Suprapubic skin (tissue), 4 donors: ENCODE measurements around the gene TESMIN.

ENCODE experiments used
- EP300 ChIP-seq: sonication (generic); formaldehyde crosslinking; IDR thresholded peaks from one replicate; pipeline ENCODE4 v1.6.1; 2017; ENCODE audit warnings: antibody characterized with exemption
- POLR2AphosphoS5 ChIP-seq, 3 donors: sonication (generic); formaldehyde crosslinking; IDR thresholded peaks; one replicate each; pipeline ENCODE4 v1.6.1; 2017; ENCODE audit warnings: antibody characterized with exemption in 3 of 3
- TF ChIP-seq, protein P1 (sequence below), 2 donors: fragments of 200-600 bp in 1 of 2; fragments of 450-650 bp in 1 of 2; sonication (generic) in 1 of 2; IDR thresholded peaks; one replicate each; pipeline ENCODE4 v1.5.1; 2016 to 2019; ENCODE audit warnings: antibody characterized with exemption in 2 of 2, mild to moderate bottlenecking in 1 of 2, moderate library complexity in 1 of 2

DNA sequence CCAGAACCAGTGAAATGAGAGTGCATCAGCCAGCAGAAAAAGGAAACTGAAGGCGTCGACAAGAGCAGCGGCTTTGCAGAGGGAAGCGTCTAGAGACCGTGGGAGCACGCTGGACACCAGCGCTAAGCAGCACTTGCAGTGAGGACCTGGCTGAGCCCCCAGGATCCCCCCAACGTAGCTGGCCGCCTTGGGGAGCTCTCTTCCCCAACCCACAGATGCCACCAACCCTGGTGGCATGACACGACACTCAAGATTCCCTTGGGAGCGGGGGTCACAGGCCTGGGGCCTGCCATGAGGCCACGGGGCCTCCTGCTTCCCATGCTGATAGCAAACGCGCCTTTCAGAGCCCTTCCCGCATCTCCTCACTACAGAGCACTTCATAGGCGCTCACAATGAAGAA lies 13.4 kb upstream of the TESMIN start:
- TF ChIP-seq, protein P1, sequence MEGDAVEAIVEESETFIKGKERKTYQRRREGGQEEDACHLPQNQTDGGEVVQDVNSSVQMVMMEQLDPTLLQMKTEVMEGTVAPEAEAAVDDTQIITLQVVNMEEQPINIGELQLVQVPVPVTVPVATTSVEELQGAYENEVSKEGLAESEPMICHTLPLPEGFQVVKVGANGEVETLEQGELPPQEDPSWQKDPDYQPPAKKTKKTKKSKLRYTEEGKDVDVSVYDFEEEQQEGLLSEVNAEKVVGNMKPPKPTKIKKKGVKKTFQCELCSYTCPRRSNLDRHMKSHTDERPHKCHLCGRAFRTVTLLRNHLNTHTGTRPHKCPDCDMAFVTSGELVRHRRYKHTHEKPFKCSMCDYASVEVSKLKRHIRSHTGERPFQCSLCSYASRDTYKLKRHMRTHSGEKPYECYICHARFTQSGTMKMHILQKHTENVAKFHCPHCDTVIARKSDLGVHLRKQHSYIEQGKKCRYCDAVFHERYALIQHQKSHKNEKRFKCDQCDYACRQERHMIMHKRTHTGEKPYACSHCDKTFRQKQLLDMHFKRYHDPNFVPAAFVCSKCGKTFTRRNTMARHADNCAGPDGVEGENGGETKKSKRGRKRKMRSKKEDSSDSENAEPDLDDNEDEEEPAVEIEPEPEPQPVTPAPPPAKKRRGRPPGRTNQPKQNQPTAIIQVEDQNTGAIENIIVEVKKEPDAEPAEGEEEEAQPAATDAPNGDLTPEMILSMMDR (IDR thresholded peaks at IDR 0.05), result no peak
- TF ChIP-seq EP300 (no peak), POLR2AphosphoS5 (IDR thresholded peaks at IDR 0.05) (no peak)
